Loucy (cell line): ENCODE data around the gene TRIM46.
"Not testable (repeated sequence)": the region's sequence is repeated elsewhere in the genome, so short reads cannot be mapped to it uniquely, and the experiment has no call there.

Experiments used
- CTCF ChIP-seq: fragments of 200-600 bp; sonication (generic); conservative IDR thresholded peaks from 2 replicates; pipeline ENCODE4 v1.5.1; 2014; ENCODE audit warnings: mild to moderate bottlenecking, antibody characterized with exemption, low read length
- EZH2phosphoT487 ChIP-seq: fragments of 200-600 bp; IDR thresholded peaks from 2 replicates; pipeline ENCODE4 v1.6.1; 2018; ENCODE audit warnings: antibody characterized with exemption, mild to moderate bottlenecking, moderate library complexity, borderline replicate concordance

DNA sequence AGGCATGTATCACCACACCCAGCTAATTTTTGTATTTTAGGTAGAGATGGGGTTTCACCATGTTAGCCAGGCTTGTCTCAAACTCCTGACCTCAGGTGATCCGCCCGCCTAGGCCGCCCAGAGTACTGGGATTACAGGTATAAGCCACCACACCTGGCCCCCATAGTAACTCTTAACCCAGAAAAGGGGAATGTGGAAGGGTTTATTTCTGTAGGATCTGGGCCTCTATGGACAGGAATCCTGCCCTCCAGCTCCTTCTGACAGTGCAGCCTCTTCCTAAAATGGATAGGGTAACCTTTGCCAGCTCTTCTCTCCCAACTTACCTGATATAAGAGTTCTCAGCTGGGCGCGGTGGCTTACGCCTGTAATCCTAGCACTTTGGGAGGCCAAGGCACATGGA is 11.0 kb upstream of the TRIM46 start:
- not testable (repeated sequence) for TF ChIP-seq CTCF, EZH2phosphoT487
